ENCODE data around the gene DHX58.
A peak's percentile ranks its signal among the peaks of the same experiment; 100 is the strongest.
"Not testable (repeated sequence)": the region's sequence is repeated elsewhere in the genome, so short reads cannot be mapped to it uniquely, and the experiment has no call there.

The DHX58 gene

GRCh38 chr17:42112552-42113176 is at the start of gene DHX58:
Gene DHX58 (minus strand): TSS chr17:42112714. CDS start chr17:42111892, 822 bp downstream.
- peak; percentile 95 for DNase-seq (ENCODE audit: low read depth)
- TF ChIP-seq CTCF (conservative IDR thresholded peaks at IDR 0.05; ENCODE audit: low read depth, low read length): no peak
- H3K4me3 ChIP-seq (ENCODE audit: low read depth, low read length): peak within 1 kb of the TSS; percentile 55

- TF ChIP-seq CTCF (conservative IDR thresholded peaks at IDR 0.05; ENCODE audit: low read depth, low read length): no peak
- no peak for DNase-seq (ENCODE audit: low read depth)
Observed at GRCh38 chr17:42160531-42160910, 48.0 kb upstream of the DHX58 start.

GRCh38 chr17:42159796-42160530 is 47.4 kb upstream of the DHX58 start:
- no peak for TF ChIP-seq CTCF (conservative IDR thresholded peaks at IDR 0.05; ENCODE audit: low read depth, low read length)
- no peak overlapping the region for H3K4me3 ChIP-seq (ENCODE audit: low read depth, low read length)
- DNase-seq (ENCODE audit: low read depth): no peak

More at GRCh38 chr17:42160531-42160910, 48.0 kb upstream of the DHX58 start:
- no peak overlapping the region for H3K4me3 ChIP-seq (ENCODE audit: low read depth, low read length)

GRCh38 chr17:42155614-42156045 is 43.1 kb upstream of the DHX58 start:
- no peak for TF ChIP-seq CTCF (conservative IDR thresholded peaks at IDR 0.05; ENCODE audit: low read depth, low read length)
- H3K4me3 ChIP-seq (ENCODE audit: low read depth, low read length): peak overlapping the region; percentile 61
- peak; percentile 23 for DNase-seq (ENCODE audit: low read depth)

GRCh38 chr17:42153919-42154742 is 41.6 kb upstream of the DHX58 start:
- peak; percentile 46 for DNase-seq (ENCODE audit: low read depth)
- H3K4me3 ChIP-seq (ENCODE audit: low read depth, low read length): peak overlapping the region; percentile 99
- TF ChIP-seq CTCF (conservative IDR thresholded peaks at IDR 0.05; ENCODE audit: low read depth, low read length): no peak

- DNase-seq (ENCODE audit: low read depth): no peak
- H3K4me3 ChIP-seq (ENCODE audit: low read depth, low read length): no peak overlapping the region
- no peak for TF ChIP-seq CTCF (conservative IDR thresholded peaks at IDR 0.05; ENCODE audit: low read depth, low read length)
Observed at GRCh38 chr17:42146911-42147607, 34.5 kb upstream of the DHX58 start.

- not testable (repeated sequence) for H3K4me3 ChIP-seq (ENCODE audit: low read depth, low read length)
Observed at GRCh38 chr17:42143138-42143537, 30.6 kb upstream of the DHX58 start.

More at GRCh38 chr17:42143138-42143537, 30.6 kb upstream of the DHX58 start:
- not testable (repeated sequence) for DNase-seq (ENCODE audit: low read depth)
